ENCODE data around the gene REX1BD. TPM values are rescaled to one million over a fixed set of nuclear protein-coding genes. Genes with fewer than 3 reads are reported as not detected.

The REX1BD gene
- total and polyA plus RNA-seq, 2 of the 8 experiments (the other 6 are each of a cell fraction or from before 2014, with no cell fraction given) = 56.8 to 62.7 TPM

- TF ChIP-seq ATF2 (IDR thresholded peaks at IDR 0.05; ENCODE audit: low read length) (0 out of 2 replicates have a peak, but pooled peaks have one; percentile 37), TBP (IDR thresholded peaks at IDR 0.05; ENCODE audit: low read depth, low read length) (peak; percentile 85), SIRT6 (IDR thresholded peaks at IDR 0.05; ENCODE audit: low read length) (no peak), NANOG (IDR thresholded peaks at IDR 0.05; ENCODE audit: insufficient read depth, low read depth, low read length, poor library complexity, severe bottlenecking) (no peak), CHD1 (IDR thresholded peaks at IDR 0.05; ENCODE audit: low read depth, low read length) (no peak; the same call in 1 of the 2 replicates), KDM1A (IDR thresholded peaks at IDR 0.05; ENCODE audit: borderline replicate concordance, low read length) (no peak), CBX8 (IDR thresholded peaks at IDR 0.05; ENCODE audit: borderline replicate concordance, low read depth, low read length) (no peak), SIX5 (IDR thresholded peaks at IDR 0.05; ENCODE audit: low read depth, low read length) (no peak), ZNF274 (IDR thresholded peaks at IDR 0.05; ENCODE audit: borderline replicate concordance, extremely low read depth, low read length) (no peak), RNF2 (IDR thresholded peaks at IDR 0.05; ENCODE audit: borderline replicate concordance, low read depth, low read length, missing control alignments, poor library complexity, severe bottlenecking) (no peak), ASH2L (IDR thresholded peaks at IDR 0.05; ENCODE audit: low read length) (no peak), CREB1 (IDR thresholded peaks at IDR 0.05) (peak; percentile 83), POLR2AphosphoS5 (IDR thresholded peaks at IDR 0.05; ENCODE audit: low read depth, low read length) (peak; percentile 62), POU5F1 (IDR thresholded peaks at IDR 0.05; ENCODE audit: low read depth, low read length) (no peak), HDAC6 (IDR thresholded peaks at IDR 0.05; ENCODE audit: low read depth, low read length) (no peak), BRCA1 (IDR thresholded peaks at IDR 0.05; ENCODE audit: low read depth, low read length) (no peak)
Measured at GRCh38 chr19:18590273-18591272, 2.0 kb downstream of the REX1BD start (continued).
